ENCODE results near the gene RACGAP1.

DNA sequence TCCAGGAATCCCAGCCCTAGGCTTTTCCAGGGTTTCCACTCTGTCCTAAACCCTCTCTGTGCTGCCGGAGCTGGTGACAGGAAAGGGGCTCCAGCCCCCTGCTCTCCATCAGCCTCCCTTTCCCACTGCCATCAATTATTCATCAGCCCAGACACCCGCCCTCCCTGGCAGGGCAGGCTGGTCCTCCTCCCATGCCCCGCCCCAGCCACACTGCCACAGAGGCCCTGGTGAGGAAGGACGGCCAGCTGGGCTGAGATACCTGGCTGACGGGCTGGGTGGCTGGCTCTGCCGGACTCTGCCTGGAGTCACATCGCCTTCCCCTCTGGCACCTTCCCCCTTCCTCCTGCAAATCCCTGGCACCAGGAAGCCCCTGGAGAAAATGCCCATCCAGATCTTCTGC lies 47.9 kb upstream of the RACGAP1 start:
- TF ChIP-seq, protein P1, sequence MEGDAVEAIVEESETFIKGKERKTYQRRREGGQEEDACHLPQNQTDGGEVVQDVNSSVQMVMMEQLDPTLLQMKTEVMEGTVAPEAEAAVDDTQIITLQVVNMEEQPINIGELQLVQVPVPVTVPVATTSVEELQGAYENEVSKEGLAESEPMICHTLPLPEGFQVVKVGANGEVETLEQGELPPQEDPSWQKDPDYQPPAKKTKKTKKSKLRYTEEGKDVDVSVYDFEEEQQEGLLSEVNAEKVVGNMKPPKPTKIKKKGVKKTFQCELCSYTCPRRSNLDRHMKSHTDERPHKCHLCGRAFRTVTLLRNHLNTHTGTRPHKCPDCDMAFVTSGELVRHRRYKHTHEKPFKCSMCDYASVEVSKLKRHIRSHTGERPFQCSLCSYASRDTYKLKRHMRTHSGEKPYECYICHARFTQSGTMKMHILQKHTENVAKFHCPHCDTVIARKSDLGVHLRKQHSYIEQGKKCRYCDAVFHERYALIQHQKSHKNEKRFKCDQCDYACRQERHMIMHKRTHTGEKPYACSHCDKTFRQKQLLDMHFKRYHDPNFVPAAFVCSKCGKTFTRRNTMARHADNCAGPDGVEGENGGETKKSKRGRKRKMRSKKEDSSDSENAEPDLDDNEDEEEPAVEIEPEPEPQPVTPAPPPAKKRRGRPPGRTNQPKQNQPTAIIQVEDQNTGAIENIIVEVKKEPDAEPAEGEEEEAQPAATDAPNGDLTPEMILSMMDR (IDR thresholded peaks at IDR 0.05; ENCODE audit: insufficient read depth, low read length), result no peak
- TF ChIP-seq, protein P2, sequence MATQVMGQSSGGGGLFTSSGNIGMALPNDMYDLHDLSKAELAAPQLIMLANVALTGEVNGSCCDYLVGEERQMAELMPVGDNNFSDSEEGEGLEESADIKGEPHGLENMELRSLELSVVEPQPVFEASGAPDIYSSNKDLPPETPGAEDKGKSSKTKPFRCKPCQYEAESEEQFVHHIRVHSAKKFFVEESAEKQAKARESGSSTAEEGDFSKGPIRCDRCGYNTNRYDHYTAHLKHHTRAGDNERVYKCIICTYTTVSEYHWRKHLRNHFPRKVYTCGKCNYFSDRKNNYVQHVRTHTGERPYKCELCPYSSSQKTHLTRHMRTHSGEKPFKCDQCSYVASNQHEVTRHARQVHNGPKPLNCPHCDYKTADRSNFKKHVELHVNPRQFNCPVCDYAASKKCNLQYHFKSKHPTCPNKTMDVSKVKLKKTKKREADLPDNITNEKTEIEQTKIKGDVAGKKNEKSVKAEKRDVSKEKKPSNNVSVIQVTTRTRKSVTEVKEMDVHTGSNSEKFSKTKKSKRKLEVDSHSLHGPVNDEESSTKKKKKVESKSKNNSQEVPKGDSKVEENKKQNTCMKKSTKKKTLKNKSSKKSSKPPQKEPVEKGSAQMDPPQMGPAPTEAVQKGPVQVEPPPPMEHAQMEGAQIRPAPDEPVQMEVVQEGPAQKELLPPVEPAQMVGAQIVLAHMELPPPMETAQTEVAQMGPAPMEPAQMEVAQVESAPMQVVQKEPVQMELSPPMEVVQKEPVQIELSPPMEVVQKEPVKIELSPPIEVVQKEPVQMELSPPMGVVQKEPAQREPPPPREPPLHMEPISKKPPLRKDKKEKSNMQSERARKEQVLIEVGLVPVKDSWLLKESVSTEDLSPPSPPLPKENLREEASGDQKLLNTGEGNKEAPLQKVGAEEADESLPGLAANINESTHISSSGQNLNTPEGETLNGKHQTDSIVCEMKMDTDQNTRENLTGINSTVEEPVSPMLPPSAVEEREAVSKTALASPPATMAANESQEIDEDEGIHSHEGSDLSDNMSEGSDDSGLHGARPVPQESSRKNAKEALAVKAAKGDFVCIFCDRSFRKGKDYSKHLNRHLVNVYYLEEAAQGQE (IDR thresholded peaks at IDR 0.05; ENCODE audit: insufficient replicate concordance, low read depth), result no peak
- TF ChIP-seq POLR2AphosphoS5 (IDR thresholded peaks at IDR 0.05; ENCODE audit: low read depth), result no peak
- no peak for TF ChIP-seq SPI1 (IDR thresholded peaks at IDR 0.05; ENCODE audit: borderline replicate concordance, low read depth)

All from HL-60 (cell line).